NCI-H1092 treated with DMSO at 0.1 percent for 48 hours (cell line): Measurements from ENCODE around the gene STRBP.
"Not testable (repeated sequence)": the region's sequence is repeated elsewhere in the genome, so short reads cannot be mapped to it uniquely, and the experiment has no call there.

Source experiments
- DNase-seq: peaks from one replicate; lab custom pipeline; 2025; lab: John Stamatoyannopoulos, UW

The STRBP gene

DNA sequence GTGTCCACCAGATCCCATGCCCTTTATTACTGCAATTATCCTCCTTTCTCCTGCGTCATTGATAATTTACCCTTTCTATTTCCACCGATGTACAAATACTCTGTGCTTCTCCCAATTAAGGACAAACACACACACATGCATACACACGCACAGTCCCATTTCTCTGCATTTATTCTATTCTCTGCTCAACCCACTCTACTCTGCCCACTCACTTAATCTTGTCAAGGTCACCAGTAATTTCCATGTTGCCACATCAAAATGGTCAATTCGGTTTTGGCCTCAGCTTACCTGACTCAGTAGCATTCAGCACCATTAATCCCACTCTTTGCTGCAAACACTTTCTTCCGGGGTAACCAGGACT, 14.6 kb upstream of the STRBP start:
- DNase-seq: no peak

GRCh38 chr9:123282362-123283047, 14.1 kb upstream of the STRBP start:
- peak; percentile 19 for DNase-seq

- DNase-seq: no peak
These were observed 13.4 kb upstream of the STRBP start for GRCh38 chr9:123281659-123282350.

DNA sequence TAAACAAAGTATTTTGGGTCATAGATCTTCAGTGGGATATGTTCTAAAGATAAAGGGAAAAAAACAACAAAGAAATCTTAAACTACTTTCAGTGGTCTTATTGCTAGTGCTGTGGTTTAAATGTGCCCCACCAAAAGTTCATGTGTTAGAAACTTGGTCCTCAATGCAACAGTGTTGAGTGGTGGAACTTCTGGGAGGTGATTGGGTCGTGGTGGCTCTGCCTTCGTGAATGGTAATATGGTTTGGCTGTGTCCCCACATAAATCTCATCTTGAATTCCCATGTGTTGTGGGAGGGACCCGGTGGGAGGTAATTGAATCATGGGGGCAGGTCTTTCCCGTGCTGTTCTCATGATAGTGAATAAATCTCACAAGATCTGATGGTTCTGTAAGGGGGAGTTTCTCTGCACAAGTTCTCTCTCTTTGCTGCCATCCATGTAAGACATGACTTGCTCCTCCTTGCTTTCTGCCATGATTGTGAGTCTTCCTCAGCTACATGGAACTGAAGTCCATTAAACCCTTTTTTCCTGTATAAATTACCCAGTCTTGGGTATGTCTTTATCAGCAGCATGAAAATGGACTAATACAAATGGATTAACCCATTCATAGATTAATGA, 10.6 kb upstream of the STRBP start:
- not testable (repeated sequence) for DNase-seq

GRCh38 chr9:123278361-123278760, 10.0 kb upstream of the STRBP start:
- no peak for DNase-seq

DNA sequence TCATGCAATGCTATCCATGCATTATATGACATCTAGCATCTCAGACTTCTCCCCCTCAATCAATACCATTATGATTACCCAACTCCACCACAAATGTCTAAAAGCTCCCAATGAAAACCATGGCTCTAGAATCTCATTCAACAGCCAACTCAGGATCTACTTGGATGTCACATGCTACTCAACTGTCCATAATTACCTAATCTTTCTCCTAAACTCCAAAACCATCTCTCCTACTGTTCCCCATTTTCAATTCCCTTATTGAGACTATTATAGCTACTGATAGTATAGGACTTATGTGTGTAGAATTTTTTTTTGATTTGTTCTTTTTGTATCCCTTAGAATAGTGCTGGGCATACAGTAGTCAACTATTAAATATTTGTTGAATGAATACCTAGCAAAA, 8.2 kb upstream of the STRBP start:
- no peak for DNase-seq

GRCh38 chr9:123271133-123271532, 2.7 kb upstream of the STRBP start:
- not testable (repeated sequence) for DNase-seq

- no peak for DNase-seq
These were observed 895 bp upstream of the STRBP start for GRCh38 chr9:123269281-123269680.

GRCh38 chr9:123268199-123268464, 254 bp downstream of the STRBP start:
- DNase-seq: no peak

DNA sequence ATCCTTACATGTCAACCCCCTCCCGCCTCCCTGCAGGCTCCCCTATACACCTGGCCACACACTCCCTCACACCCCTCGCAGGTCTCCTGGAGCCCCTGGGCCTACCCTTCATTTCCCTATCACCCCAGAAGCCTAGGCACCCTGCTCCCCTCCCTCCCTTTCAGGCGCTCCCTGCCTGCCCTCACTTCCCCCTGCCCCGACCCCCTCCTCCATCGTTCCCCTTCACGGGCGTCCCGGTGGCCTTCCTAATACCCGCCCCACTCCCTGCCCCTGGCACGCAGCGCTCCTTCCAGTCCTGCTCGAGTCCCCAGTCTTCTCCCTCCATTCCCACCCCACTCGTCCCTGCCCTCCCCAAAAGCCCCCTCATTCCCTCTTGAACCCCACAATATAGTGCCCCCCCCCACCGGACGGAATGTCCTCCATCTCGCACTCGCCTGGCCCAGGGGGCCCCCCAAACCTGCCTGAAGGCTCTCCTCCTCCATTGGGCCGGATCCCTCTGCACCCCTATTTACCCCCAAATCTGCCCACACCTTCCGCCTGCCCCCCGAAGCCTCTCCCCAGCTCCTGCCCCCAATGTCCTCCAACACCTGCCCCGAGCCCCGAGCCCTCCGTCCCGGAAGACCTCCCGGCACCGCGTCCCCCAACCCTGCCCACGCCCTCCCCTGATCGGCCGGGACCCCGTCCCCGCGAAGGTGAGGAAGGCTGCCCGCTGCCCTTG, 746 bp downstream of the STRBP start:
- peak; percentile 10 for DNase-seq

GRCh38 chr9:123266655-123267399, 1.6 kb downstream of the STRBP start:
- DNase-seq: no peak

- no peak for DNase-seq
These were observed 2.6 kb downstream of the STRBP start for GRCh38 chr9:123265833-123266232.

DNA sequence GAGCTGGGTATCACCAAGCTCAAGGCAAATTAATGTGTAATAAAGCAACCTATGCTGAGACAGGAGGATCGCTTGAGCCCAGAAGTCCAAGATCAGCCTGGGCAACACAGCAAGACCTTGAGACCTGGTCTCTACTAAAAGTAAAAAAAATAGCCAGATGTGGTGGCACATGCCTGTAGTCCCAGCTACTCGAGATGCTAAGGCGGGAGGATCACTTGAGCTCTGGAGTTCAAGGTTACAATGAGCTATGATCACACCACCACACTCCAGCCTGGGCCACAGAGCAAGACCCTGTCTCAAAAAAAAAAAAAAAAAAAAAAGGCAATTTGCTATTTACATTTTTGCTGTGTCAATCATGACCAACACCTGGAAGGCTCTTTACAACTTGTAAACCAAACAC, 5.2 kb downstream of the STRBP start:
- DNase-seq: no peak

DNA sequence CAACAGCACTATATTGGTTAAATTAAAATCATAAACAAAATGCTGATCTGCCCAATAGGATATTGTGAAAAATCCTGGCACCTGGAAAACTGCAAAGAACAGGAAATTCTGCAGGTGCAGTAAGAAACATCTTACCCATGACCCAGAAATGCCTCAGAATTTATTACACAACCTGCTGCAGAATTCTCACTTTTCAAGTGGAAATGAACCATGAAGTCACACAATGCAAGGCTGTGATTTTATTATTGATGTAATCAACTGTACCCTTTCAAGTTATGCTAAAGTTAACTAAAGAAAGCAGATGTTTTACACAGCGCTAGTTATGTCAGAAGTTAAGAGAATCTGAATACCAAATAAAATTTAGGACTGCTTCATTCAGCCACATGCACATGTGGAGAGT, 6.0 kb downstream of the STRBP start:
- DNase-seq: no peak

DNA sequence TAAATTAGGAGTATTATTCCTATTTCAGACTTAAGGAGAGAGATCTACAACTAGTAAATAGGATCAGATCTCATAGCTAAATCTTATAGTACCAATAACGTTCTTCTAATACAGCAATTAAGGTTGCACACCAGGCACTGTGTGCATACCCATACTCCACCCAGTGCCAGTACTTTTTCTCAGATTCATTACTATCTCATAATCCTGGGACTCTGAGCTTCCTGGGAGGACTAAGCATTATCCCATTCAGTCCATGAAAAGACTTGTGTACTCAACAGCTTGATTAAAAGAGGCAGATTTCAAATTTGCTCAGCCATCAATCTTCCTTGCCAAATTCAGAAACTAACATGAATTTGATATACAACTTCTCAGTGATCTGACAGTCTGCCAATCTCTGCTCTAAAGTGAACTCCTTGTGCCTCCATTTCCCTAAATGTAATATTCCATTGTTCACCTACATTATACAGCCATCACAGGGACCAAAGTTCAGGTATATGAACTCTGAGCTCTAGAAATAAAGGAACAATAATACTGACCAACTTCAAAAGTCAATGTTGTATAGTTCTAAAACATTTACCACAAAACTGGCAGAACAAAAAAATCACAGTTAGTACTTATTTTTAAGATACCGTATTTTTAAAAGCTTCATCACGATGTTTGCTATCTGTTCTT, 7.2 kb downstream of the STRBP start:
- no peak for DNase-seq

DNA sequence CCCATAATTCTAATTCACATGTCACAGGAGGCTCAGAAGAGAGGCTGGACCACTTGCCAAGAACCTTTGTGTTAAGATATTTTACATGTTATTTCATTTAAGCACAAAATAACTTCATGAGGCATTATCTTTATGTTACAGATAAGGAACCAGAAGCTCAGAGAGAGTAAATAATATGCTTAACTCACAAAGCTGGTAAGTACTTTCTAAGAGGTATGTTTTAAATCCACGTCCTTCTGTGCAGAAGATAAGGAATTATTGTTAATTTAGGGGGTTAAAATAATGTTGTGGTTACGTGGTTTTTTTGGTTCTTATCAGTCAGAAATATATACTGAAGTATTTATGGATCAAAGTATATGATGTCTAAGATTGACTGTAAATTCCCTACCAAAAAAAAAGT, 8.0 kb downstream of the STRBP start:
- no peak for DNase-seq

GRCh38 chr9:123257276-123257675, 11.1 kb downstream of the STRBP start:
- no peak for DNase-seq

DNA sequence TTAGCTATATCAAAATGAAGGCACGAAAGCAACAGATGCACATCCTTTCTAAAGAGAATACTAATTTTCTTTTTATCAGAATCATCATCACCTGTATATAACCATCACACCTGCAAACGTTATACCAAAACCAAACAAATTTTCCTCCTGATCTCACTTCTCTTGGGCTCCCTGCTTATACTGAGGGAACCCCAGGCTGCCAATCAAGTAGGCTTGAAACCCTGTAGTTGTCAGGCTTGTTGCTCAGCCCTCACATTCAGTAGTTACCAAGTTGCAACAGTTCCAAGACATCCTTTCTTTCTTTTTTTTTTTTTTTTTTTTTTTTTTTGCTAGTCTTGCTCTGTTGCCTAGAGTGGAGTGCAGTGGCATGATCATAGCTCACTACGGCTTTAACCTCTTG, 12.7 kb downstream of the STRBP start:
- DNase-seq: no peak

- DNase-seq: no peak
These were observed 15.2 kb downstream of the STRBP start for GRCh38 chr9:123253204-123253603.

GRCh38 chr9:123251741-123252140, 16.6 kb downstream of the STRBP start:
- DNase-seq: peak; percentile 20

GRCh38 chr9:123251324-123251723, 17.1 kb downstream of the STRBP start:
- no peak for DNase-seq

GRCh38 chr9:123250504-123250903, 17.9 kb downstream of the STRBP start:
- DNase-seq: no peak
